ENCODE data around the gene CALML4.

The CALML4 gene

DNA sequence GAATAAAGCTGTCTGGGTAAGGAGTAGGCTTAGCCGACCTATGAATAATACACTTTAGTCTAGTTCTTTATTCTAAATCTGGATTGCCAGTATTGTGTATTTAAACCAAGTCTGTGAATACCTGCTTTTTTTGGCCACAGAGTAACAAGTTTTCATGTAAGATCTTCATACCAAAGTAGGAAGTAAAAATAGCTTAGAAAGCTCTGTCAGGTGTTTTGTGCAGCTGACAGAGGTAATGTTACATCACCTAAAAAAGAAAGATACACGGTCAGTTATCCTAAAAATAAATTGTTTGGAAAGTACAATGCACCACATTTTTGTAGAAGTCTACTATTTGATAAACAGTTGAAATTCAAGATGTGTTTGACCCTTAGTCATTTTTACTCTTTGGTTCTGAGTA lies 16.5 kb downstream of the CALML4 start:
- no peak overlapping the region for H3K4me3 ChIP-seq (ENCODE audit: low read length)
- TF ChIP-seq, protein P1, sequence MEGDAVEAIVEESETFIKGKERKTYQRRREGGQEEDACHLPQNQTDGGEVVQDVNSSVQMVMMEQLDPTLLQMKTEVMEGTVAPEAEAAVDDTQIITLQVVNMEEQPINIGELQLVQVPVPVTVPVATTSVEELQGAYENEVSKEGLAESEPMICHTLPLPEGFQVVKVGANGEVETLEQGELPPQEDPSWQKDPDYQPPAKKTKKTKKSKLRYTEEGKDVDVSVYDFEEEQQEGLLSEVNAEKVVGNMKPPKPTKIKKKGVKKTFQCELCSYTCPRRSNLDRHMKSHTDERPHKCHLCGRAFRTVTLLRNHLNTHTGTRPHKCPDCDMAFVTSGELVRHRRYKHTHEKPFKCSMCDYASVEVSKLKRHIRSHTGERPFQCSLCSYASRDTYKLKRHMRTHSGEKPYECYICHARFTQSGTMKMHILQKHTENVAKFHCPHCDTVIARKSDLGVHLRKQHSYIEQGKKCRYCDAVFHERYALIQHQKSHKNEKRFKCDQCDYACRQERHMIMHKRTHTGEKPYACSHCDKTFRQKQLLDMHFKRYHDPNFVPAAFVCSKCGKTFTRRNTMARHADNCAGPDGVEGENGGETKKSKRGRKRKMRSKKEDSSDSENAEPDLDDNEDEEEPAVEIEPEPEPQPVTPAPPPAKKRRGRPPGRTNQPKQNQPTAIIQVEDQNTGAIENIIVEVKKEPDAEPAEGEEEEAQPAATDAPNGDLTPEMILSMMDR (IDR thresholded peaks at IDR 0.05; ENCODE audit: insufficient read depth, low read depth, low read length, missing control alignments): no peak
- no peak for DNase-seq (ENCODE audit: low read depth)

DNA sequence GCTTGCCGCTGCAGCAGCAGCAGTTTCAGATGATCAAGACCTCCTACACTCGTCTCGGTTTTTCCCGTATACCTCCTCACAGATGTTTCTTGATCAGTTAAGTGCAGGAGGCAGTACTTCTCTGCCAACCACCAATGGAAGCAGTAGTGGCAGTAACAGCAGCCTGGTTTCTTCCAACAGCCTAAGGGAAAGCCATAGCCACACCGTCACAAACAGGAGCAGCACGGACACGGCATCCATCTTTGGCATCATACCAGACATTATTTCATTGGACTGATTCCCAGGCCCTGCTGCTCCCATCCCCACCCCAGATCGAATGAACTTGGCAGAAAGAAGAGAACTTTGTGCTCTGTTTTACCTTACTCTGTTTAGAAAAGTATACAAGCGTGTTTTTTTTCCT lies 17.6 kb downstream of the CALML4 start:
- TF ChIP-seq, protein P1 (IDR thresholded peaks at IDR 0.05; ENCODE audit: insufficient read depth, low read depth, low read length, missing control alignments): no peak
- no peak overlapping the region for H3K4me3 ChIP-seq (ENCODE audit: low read length)
- DNase-seq (ENCODE audit: low read depth): peak; percentile 15

DNA sequence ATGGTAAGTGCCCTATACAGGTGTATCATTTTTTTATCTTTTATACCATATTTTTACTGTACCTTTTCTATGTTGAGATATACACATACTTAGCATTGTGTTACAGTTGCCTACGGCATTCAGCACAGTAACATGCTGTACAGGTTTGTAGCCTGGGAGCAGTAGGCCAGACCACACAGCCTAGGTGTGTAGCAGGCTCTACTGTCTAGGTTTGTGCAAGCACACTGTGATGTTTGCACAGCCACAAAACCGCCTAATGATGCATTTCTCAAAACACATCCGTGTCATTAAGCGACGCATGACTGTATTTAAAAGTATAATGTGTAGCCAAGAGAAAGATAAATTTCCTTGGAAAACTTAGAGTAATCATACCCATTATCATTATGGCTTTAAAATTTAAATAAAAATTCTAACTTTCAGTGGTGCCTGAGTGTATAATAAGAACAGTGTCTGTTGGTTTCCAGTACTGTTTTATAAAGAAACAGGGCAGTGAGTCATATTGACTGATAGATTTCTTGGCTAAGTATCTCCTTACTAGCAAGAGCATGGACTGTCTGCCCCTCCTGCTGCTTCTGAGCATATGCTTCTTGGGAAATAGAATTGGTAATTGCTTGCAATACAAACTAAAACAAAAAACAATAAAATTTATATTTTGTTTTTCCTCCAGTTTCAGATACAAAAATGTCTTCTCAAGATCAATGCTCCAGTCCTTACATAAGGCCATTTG lies 18.3 kb downstream of the CALML4 start:
- no peak overlapping the region for H3K4me3 ChIP-seq (ENCODE audit: low read length)
- peak; percentile 38 for DNase-seq (ENCODE audit: low read depth)
- TF ChIP-seq, protein P1 (IDR thresholded peaks at IDR 0.05; ENCODE audit: insufficient read depth, low read depth, low read length, missing control alignments): no peak

DNA sequence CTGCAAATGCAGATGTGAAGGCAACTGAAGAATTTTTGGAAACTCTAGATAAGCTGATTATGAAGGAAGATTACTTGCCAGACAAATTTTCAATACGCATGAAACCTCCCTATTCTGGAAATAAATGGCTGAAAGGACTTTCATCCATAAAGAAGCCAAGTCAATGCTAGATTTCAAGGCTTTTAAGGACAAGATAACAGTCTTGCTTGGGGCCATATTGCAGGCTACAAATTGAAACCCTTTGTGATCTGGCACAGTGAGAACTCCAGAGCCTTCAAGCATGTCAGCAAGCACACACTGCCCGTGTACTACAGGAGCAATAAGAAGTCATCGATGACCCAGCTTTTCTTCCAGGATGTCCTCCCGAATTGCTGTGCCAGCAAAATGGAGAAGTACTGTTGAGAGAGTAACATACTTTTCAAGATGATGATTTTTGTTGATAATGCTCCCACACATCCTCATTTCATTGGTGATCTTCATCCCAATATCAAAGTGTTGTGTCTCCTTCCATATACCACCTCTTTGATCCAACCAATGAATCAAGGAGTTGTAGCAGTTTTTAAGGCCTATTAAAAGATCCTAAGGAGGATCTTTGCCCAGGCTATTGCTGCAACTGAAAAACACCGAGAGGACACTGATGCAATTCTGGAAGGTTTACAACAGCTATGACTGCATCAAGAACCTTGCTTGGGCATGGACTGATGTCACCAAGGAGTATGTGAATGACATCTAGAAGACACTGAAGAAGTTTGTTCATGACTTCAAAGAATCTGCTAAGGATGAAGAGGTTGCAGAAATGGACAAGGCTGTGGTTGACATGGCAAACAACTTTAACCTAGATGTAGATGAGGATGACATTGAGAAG lies 20.3 kb downstream of the CALML4 start:
- DNase-seq (ENCODE audit: low read depth): no peak
- TF ChIP-seq, protein P1 (IDR thresholded peaks at IDR 0.05; ENCODE audit: insufficient read depth, low read depth, low read length, missing control alignments): no peak

DNA sequence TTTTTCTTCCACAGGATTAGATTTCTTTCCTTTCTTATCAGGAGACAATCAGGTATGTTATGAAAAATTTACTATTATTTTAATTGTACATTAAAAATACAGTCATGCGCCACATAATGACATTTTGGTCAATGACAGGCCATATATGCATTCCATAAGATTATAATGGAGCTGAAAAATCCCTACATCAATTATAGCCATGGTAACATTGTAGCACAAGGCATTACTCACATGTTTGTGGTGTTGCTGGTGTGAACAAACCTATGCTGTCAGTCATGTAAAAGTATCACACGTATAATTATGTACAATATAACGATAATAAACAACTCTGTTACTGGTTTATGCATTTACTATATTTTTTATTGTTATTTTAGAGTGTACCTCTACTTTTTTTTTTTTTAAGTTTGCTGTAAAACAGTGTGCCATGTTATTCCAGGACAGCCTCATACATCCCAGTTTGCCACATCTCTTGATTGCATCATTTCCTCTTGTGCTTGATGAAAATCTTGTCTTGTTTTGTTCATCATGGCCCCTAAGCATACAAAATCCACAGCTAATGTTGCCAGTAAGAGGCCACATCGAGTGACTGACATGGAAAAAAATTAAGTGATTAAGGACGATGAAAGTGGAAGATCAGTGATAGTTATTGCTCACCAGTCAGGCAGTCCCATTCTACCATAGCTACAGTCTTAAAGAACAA lies 21.4 kb downstream of the CALML4 start:
- TF ChIP-seq, protein P1 (IDR thresholded peaks at IDR 0.05; ENCODE audit: insufficient read depth, low read depth, low read length, missing control alignments): no peak
- DNase-seq (ENCODE audit: low read depth): peak; percentile 12
- H3K4me3 ChIP-seq (ENCODE audit: low read length): no peak overlapping the region

More for the DNA sequence above, 20.3 kb downstream of the CALML4 start:
- H3K4me3 ChIP-seq (ENCODE audit: low read length): no peak overlapping the region

DNA sequence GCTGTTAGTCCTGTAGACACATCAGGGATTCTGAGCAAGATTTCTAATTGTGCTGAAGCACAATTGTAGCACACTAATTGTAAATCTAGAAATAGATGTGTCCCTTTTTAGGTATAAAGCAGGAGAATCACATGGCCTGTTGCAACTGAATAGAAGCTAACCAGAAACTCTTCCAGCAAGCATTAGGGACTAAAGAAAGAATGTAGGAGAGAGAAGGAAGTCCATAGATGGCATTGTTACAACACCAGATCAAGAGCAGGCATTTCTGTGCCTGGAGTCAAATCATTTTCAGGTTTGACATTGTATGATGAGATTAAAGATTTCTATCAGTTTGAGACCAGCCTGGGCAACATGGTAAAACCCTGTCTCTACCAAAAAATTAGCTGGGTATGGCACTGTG lies 27.4 kb downstream of the CALML4 start:
- TF ChIP-seq, protein P1 (IDR thresholded peaks at IDR 0.05; ENCODE audit: insufficient read depth, low read depth, low read length, missing control alignments): no peak
- DNase-seq (ENCODE audit: low read depth): no peak
- H3K4me3 ChIP-seq (ENCODE audit: low read length): no peak overlapping the region
